ENCODE results near the gene MSI2. TPM values are rescaled to one million over a fixed set of nuclear protein-coding genes. Genes with fewer than 3 reads are reported as not detected.

MSI2 gene
- total RNA-seq, 2 experiments from 2014 or later: 117 to 120 TPM

DNA sequence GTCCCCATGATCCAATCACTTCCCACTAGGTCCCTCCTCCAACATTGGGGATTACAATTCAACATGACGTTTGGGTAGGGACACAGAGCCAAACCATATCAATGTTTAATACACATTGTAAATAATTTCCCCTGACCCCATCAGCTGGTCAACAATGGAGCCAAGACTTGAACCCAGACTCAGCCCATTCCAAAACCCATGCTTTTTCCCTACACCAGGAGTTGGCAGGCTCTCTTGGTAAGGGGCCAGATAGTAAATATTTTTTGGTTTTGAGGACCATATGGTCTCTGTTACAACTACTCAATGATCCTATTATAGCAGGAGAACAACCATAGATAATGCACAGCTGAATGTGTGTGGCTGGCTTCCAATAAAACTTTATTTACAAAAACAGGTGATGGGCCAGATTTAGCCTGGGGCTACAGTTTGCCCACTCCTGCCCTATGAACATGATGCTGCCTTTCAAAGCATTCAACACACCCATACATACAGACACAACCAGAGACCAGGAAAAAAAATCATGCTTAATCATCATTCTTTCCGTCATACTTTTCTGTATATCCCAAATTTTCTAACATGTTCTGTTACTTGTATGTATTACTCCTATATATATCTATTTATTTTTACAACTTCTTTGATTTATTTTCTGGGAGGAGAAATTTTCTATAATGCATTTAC is 22.1 kb upstream of the MSI2 start:
- DNase-seq: no peak
- no peaks in the 10 kb centered on the region for H3K9me3 Mint-ChIP-seq (ENCODE audit: low read depth)
- H3K36me3 Mint-ChIP-seq: no peaks in the 10 kb centered on the region
- H3K27me3 Mint-ChIP-seq: peaks cover 27% of the 10 kb centered on the region
- no peak overlapping the region for H3K4me3 Mint-ChIP-seq
- no peak overlapping the region for H3K27ac Mint-ChIP-seq
- ATAC-seq: no peak
- H3K4me1 Mint-ChIP-seq: no peaks in the 10 kb centered on the region
- CTCF ChIA-PET: no interaction called here

- no peak overlapping the region for H3K27ac Mint-ChIP-seq
These were observed 21.6 kb upstream of the MSI2 start for GRCh38 chr17:57234739-57235092.

DNA sequence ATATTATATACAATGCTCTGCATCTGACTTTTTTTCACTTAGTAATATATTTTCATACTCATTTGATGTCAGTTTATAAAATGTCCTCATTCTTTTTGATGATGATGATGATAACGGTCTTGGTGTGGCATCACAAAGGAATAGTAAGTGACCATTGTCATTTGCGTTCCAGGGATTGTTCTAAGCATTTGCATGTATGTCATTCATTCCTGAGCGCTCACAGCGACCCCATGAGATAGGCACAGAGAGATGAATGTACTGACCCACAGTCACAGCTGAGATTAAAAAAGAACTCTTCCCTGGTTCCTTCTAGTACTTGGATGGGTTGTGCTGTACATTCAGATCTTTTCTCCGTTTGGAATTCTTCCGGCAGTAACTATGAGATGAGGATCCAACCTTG is 21.2 kb upstream of the MSI2 start:
- CTCF ChIA-PET: no interaction called here
- DNase-seq (no peak), ATAC-seq (no peak)
- no peaks in the 10 kb centered on the region for H3K9me3 Mint-ChIP-seq (ENCODE audit: low read depth)
- no peaks in the 10 kb centered on the region for H3K36me3 Mint-ChIP-seq
- H3K27ac Mint-ChIP-seq: no peak overlapping the region
- H3K4me3 Mint-ChIP-seq: no peak overlapping the region
- peaks cover 25% of the 10 kb centered on the region for H3K27me3 Mint-ChIP-seq
- no peaks in the 10 kb centered on the region for H3K4me1 Mint-ChIP-seq

More at GRCh38 chr17:57234739-57235092, 21.6 kb upstream of the MSI2 start:
- H3K9me3 Mint-ChIP-seq (ENCODE audit: low read depth): no peaks in the 10 kb centered on the region
- CTCF ChIA-PET: no interaction called here
- H3K4me1 Mint-ChIP-seq: no peaks in the 10 kb centered on the region
- no peaks in the 10 kb centered on the region for H3K36me3 Mint-ChIP-seq
- peaks cover 25% of the 10 kb centered on the region for H3K27me3 Mint-ChIP-seq
- H3K4me3 Mint-ChIP-seq: no peak overlapping the region
- DNase-seq (no peak), ATAC-seq (no peak)

DNA sequence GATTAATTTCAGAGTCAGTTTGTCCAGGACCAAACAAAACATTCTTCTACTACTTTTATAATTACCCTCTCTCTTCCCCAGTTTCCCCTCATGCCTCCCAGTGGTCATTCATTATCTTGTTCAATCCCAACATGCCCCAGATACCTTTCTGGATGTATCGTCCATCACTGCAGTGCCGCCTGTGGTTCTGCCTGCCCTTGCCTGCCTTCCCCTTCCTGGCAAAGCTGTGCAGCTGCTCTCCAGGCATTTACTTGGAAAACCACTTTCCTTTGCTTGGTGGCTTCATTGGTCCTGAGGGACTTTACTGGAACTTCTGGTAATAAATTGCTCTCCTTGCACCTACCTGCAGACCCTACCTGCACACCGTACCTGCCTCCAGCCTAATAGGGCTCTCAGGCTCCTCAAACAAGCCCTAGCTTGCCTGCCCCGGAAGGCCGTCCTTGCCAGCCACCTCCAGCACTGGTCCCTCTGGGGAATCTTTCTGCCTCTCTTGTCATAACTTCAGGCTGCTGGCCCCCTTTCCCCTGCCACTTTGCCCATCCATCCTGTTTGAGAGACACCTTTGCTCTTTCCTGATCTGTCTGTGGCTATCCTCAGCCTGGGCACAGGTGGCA is 19.5 kb upstream of the MSI2 start:
- no peaks in the 10 kb centered on the region for H3K4me1 Mint-ChIP-seq
- H3K36me3 Mint-ChIP-seq: no peaks in the 10 kb centered on the region
- no peak overlapping the region for H3K27ac Mint-ChIP-seq
- H3K27me3 Mint-ChIP-seq: peaks cover 30% of the 10 kb centered on the region
- ATAC-seq (no peak), DNase-seq (no peak)
- CTCF ChIA-PET: no interaction called here
- H3K4me3 Mint-ChIP-seq: no peak overlapping the region
- H3K9me3 Mint-ChIP-seq (ENCODE audit: low read depth): no peaks in the 10 kb centered on the region

- Mint-ChIP-seq H3K27me3 (peaks cover 23% of the 10 kb centered on the region), H3K27ac (no peak overlapping the region), H3K9me3 (ENCODE audit: low read depth) (no peaks in the 10 kb centered on the region), H3K4me1 (peaks cover 6% of the 10 kb centered on the region), H3K4me3 (no peak overlapping the region), H3K36me3 (no peaks in the 10 kb centered on the region)
- CTCF ChIA-PET: no interaction called here
- no peak for DNase-seq
- ATAC-seq: no peak
These were observed 15.7 kb upstream of the MSI2 start for GRCh38 chr17:57240648-57241047.

DNA sequence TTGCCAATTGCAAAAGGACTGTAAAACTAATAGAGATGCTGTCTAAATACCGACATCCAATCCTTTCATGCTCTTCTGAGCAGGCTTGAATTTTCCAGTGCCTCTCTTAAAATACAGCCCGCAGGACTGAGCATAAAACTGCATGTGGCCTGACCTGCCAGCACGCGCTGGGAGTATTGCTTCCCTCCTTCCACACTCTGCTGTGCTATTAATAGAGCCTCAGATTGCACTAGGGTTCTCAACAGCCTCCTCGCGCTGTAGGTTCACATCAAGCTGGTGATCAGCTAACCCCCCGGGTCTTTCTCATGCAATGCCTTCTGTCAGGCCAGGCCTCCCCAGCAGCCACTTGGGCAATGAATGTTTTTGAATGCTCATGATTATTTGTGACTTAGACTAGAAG is 14.2 kb upstream of the MSI2 start:
- H3K4me3 Mint-ChIP-seq: no peak overlapping the region
- CTCF ChIA-PET: interaction anchor here (0.7 to 4.6 kb wide), 19 partner anchors 11 to 840 kb away, joined by 3 to 47 read pairs (median 4); partner anchors contain the start of gene MSI2
- H3K36me3 Mint-ChIP-seq: no peaks in the 10 kb centered on the region
- H3K27me3 Mint-ChIP-seq: peaks cover 24% of the 10 kb centered on the region
- ATAC-seq (no peak), DNase-seq (no peak)
- no peaks in the 10 kb centered on the region for H3K9me3 Mint-ChIP-seq (ENCODE audit: low read depth)
- peaks cover 6% of the 10 kb centered on the region for H3K4me1 Mint-ChIP-seq
- H3K27ac Mint-ChIP-seq: no peak overlapping the region

DNA sequence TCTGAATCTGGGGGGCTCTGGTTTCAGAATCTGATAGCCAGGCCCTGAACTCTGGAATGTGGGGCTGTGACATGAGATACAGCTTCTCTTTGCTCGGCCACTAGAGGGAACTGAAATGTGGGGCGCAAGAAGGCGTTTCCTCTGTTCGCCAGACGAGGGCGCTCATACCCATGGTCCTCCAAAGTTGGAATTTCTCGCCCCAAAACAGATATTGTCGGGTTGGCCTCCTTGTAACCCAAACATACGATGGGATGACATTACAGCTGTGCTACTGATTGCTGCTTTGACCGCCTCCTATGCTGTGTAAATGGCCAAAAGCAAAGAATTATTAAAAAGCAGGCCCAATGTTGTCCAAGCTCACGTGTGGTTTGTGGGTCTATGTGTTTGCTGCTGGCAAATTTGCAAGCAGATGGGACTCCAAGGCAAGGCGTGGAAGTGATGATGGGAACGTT is 13.1 kb upstream of the MSI2 start:
- Mint-ChIP-seq H3K4me3 (no peak overlapping the region), H3K27ac (no peak overlapping the region), H3K9me3 (ENCODE audit: low read depth) (no peaks in the 10 kb centered on the region), H3K36me3 (no peaks in the 10 kb centered on the region), H3K4me1 (peaks cover 6% of the 10 kb centered on the region), H3K27me3 (peaks cover 23% of the 10 kb centered on the region)
- CTCF ChIA-PET: interaction anchor here (0.5 to 4.6 kb wide), 115 partner anchors 10 to 910 kb away, joined by 3 to 54 read pairs (median 4); partner anchors contain the start of genes CCDC182, MRPS23 and MSI2
- ATAC-seq: peak; percentile 85
- DNase-seq: peak; percentile 81

DNA sequence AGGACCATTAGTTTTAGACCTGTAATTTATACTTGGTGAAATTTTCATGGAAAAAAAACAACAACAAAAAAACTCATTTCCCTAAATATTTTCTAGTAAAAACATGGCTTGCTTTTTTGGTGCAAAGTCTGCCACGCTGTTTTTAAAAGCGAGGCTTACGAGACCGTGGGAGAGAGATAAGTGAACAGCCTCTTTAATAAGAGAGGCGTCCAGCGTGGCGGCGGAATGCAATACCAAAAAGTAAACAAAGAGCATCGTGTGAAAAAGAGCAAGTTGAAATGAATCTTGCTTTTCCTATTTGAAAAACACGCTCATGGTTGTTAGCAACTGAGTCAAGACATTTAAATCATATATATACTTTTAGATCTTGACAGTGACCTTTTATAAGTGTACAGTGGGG is 10.5 kb upstream of the MSI2 start:
- Mint-ChIP-seq H3K4me3 (no peak overlapping the region), H3K27me3 (peaks cover 22% of the 10 kb centered on the region), H3K36me3 (no peaks in the 10 kb centered on the region), H3K9me3 (ENCODE audit: low read depth) (peaks cover 4% of the 10 kb centered on the region), H3K27ac (no peak overlapping the region), H3K4me1 (peaks cover 6% of the 10 kb centered on the region)
- ATAC-seq (no peak), DNase-seq (no peak)
- CTCF ChIA-PET: interaction anchor here (1.0 to 4.6 kb wide), 3 partner anchors 194 to 494 kb away, joined by 3 to 34 read pairs (median 3); no protein-coding TSS in a partner anchor

DNA sequence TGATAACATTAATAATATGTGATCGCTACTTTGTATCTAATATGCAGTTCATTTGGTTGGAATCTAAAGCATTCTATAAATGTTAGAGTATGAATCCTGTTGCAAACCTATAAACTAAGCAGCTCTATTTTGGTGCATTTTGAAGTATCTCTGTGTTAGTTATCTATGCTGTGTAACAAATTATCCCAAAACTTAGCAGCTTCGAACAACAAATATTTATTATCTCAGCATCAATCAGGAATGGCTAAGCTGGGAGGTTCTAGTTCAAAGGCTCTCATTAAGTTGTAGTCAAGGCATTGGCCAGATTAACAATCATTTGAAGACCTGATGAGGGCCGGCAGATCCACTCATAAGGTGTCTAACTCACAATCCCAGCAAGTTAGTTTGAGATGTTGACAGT is 10.1 kb upstream of the MSI2 start:
- CTCF ChIA-PET: interaction anchor here (0.6 to 1.0 kb wide), 2 partner anchors 194 to 503 kb away, joined by 3 read pairs; no protein-coding TSS in a partner anchor
- H3K27me3 Mint-ChIP-seq: peaks cover 18% of the 10 kb centered on the region
- no peak for DNase-seq
- H3K36me3 Mint-ChIP-seq: no peaks in the 10 kb centered on the region
- no peak overlapping the region for H3K4me3 Mint-ChIP-seq
- ATAC-seq: no peak
- no peak overlapping the region for H3K27ac Mint-ChIP-seq
- H3K9me3 Mint-ChIP-seq (ENCODE audit: low read depth): peaks cover 5% of the 10 kb centered on the region
- H3K4me1 Mint-ChIP-seq: peaks cover 6% of the 10 kb centered on the region

DNA sequence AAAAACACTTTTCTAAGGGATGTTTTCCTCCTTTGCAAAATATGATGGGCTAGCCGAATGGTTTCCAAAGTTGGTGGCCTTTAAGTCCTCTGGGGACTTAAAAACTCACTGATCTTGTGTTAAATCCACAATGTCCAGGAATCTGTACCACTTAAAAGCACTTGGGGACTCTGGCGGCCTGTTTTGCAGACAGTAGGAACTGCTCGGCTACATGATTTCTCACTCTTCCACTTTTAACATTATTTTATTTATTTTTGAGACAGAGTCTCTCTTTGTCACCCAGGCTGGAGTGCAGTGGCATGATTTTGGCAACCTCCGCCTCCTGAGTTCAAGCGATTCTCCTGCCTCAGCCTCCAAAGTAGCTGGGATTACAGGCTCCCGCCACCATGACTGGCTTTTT is 9.1 kb upstream of the MSI2 start:
- H3K27ac Mint-ChIP-seq: no peak overlapping the region
- CTCF ChIA-PET: no interaction called here
- no peak for DNase-seq

DNA sequence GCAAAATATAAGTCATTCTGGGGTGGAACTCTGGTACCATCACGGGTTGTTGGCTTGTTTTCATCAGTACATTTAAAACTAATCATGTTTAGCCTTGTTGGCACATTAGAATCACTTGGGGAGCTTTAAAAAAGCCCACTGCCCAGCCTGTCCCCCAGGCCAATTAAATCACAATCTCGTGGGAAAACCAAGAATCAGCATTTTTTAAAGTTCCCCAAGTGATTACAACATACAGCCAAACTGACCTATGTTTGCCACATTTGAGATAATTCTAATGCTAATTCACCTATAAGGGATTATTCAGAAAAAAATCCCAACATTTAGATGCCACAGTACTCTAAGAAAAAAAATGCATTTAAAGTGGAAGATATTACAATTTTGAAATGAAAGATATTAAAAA is 8.4 kb upstream of the MSI2 start:
- H3K4me3 Mint-ChIP-seq: no peak overlapping the region
- peaks cover 8% of the 10 kb centered on the region for H3K9me3 Mint-ChIP-seq (ENCODE audit: low read depth)
- peaks cover 6% of the 10 kb centered on the region for H3K4me1 Mint-ChIP-seq
- CTCF ChIA-PET: no interaction called here
- H3K27ac Mint-ChIP-seq: no peak overlapping the region
- no peaks in the 10 kb centered on the region for H3K36me3 Mint-ChIP-seq
- DNase-seq (no peak), ATAC-seq (no peak)
- peaks cover 12% of the 10 kb centered on the region for H3K27me3 Mint-ChIP-seq

More for the DNA sequence above, 9.1 kb upstream of the MSI2 start:
- Mint-ChIP-seq H3K27me3 (peaks cover 14% of the 10 kb centered on the region), H3K4me1 (peaks cover 6% of the 10 kb centered on the region), H3K9me3 (ENCODE audit: low read depth) (peaks cover 8% of the 10 kb centered on the region), H3K4me3 (no peak overlapping the region), H3K36me3 (no peaks in the 10 kb centered on the region)
- ATAC-seq: no peak

DNA sequence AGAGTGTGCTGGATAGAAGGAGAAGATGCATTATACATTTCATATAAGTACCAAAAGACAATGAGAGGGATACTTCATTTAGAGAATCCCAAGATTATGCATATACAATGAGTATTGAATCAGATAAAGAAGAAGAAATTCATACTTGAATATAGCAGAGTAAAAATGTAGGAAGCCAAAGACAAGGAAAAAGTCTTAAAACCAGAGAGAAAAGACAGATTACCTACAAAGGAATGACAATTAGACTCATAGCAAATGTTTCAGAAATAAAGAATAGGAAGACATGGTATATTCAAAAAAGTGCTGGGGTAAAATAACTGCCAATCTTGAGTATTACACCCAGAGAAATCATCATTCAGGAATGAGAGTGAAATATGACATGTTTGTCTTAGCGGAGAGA is 6.8 kb upstream of the MSI2 start:
- Mint-ChIP-seq H3K36me3 (no peaks in the 10 kb centered on the region), H3K27ac (no peak overlapping the region), H3K27me3 (peaks cover 4% of the 10 kb centered on the region), H3K4me1 (peaks cover 3% of the 10 kb centered on the region), H3K9me3 (ENCODE audit: low read depth) (peaks cover 8% of the 10 kb centered on the region), H3K4me3 (no peak overlapping the region)
- CTCF ChIA-PET: interaction anchor here (0.7 kb wide), 1 partner anchor 27 kb away, joined by 3 read pairs; no protein-coding TSS in a partner anchor
- no peak for DNase-seq
- no peak for ATAC-seq

GRCh38 chr17:57251211-57251787 is 5.0 kb upstream of the MSI2 start:
- DNase-seq: no peak
- Mint-ChIP-seq H3K36me3 (no peaks in the 10 kb centered on the region), H3K27ac (no peak overlapping the region), H3K9me3 (ENCODE audit: low read depth) (peaks cover 8% of the 10 kb centered on the region), H3K4me1 (peaks cover 14% of the 10 kb centered on the region), H3K27me3 (peaks cover 3% of the 10 kb centered on the region), H3K4me3 (no peak overlapping the region)
- no peak for ATAC-seq
- CTCF ChIA-PET: interaction anchor here (4.8 kb wide), 1 partner anchor 8 kb away, joined by 44 read pairs; no protein-coding TSS in a partner anchor

Data from activated CD8-positive, alpha-beta memory T cell treated with anti-CD3 and anti-CD28 coated beads, Interleukin-2, amount 10 ng/mL, durations not matched to agents 7 days and 5 days (primary cell).